Vagina (tissue), 2 donors: ENCODE data around the gene POLR2E. TPM values are rescaled to one million over a fixed set of nuclear protein-coding genes. Genes with fewer than 3 reads are reported as not detected.

ENCODE experiments used
- DNase-seq, 2 donors: peaks; one replicate each; pipeline ENCODE4 v3.0.0-alpha.2; 2017; ENCODE audit errors: extremely low spot score in 2 of 2
- H3K27ac ChIP-seq: fragments of 200-600 bp; sonication (generic); one replicate; pipeline ENCODE4 v1.5.1; 2019
- H3K27me3 ChIP-seq: fragments of 200-600 bp; sonication (generic); one replicate; pipeline ENCODE4 v1.5.1; 2019
- H3K36me3 ChIP-seq, 2 donors: fragments of 200-600 bp; sonication (generic); one replicate each; pipeline ENCODE4 v1.5.1; 2017 to 2019
- H3K4me1 ChIP-seq: fragments of 200-600 bp; sonication (generic); one replicate; pipeline ENCODE4 v1.5.1; 2019
- H3K4me3 ChIP-seq, 2 donors: fragments of 200-600 bp; sonication (generic); 1 replicate in 1 of 2; 2 replicates in 1 of 2; pipeline ENCODE4 v1.5.1; 2016 to 2019
- H3K9me3 ChIP-seq: fragments of 200-600 bp; sonication (generic); one replicate; pipeline ENCODE4 v1.5.1; 2019
- POLR2A ChIP-seq, 2 donors: fragments of 450-650 bp; IDR thresholded peaks; one replicate each; pipeline ENCODE4 v1.6.1; 2017; ENCODE audit warnings: antibody characterized with exemption in 2 of 2, mild to moderate bottlenecking in 2 of 2, moderate library complexity in 2 of 2
- POLR2AphosphoS5 ChIP-seq, 2 donors: sonication (generic); formaldehyde crosslinking; IDR thresholded peaks; one replicate each; pipeline ENCODE4 v1.9.0; 2017; ENCODE audit warnings: antibody characterized with exemption in 2 of 2, mild to moderate bottlenecking in 2 of 2, low read depth in 1 of 2; ENCODE audit not compliant: insufficient read depth in 1 of 2
- intact Hi-C: fragments of 100-400 bp; cut with DNase I; formaldehyde crosslinking; loops from one replicate; pipeline ENCODE4 v1.15.1; 2023
- total RNA-seq: library from RNA; depleted of rRNA; stranded (reverse); fragments of >200 nt; gene quantifications from one replicate; pipeline ENCODE4 v1.2.3, GENCODE V29; 2016
- TF ChIP-seq, protein P1 (sequence below), 3 experiments: fragments of 450-650 bp in 2 of 3; fragments of 200-600 bp in 1 of 3; sonication (generic) in 1 of 3; IDR thresholded peaks; one replicate each; pipeline ENCODE4 v1.5.1; 2017 to 2019; ENCODE audit warnings: antibody characterized with exemption in 3 of 3, mild to moderate bottlenecking in 2 of 3, moderate library complexity in 2 of 3

The POLR2E gene
- total RNA-seq, 1 donor from 2014 or later: 83.7 TPM

DNA sequence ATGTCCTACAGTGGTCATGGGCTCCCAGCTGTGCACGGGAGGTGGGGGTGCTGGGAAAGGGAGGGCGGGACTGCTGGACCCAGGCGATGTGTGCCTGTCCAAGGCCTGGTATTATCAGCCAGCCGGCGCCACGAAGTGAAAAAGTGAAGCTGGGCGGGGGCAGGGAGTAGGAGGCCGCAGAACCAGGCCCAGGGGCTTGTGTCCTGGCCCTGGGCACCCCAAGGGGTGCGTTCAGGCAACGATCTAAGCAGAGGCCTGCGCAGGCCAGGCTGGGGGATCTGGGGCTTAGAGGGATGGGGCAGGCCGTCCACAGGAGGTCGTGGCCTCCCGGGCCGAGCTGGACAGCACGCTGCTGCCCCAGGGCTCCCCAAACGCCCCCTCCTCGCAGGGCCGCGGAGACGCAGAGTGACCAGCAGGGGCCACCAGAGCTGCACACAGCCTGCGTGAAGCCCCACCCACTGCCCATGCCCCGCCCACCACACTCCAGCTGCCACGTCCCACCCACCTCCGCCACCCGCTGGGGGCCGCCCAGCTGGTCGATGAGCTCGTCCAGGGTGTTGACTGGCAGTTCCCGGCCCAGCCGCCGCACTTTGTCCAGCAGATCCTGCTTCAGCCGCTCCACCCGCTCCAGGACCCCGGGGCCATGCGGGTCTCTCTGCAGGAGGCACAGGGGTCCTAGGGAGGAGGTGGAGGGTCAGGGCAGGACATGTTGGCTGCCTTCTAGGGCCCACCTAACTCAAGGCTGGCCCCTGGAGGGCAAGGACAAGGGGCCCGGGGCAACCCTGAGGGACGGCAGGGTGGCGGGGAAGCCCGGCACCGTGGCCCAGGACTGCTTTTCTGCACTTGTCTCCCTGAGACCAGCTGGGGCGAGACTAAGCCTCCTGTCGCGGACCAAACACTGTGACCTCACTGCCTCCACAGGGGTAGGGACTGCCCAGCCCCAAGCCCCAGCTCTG, 18.1 kb upstream of the POLR2E start:
- peak overlapping the region in 1 of 2 donors; percentile 31 for H3K4me3 ChIP-seq
- peak overlapping the region; percentile 84 for H3K27ac ChIP-seq
- H3K36me3 ChIP-seq: peaks cover 0 to 66% of the 10 kb centered on the region in 2 donors
- no peaks in the 10 kb centered on the region for H3K9me3 ChIP-seq
- no peaks in the 10 kb centered on the region for H3K27me3 ChIP-seq
- peaks cover 24% of the 10 kb centered on the region for H3K4me1 ChIP-seq
- intact Hi-C loops: loop anchor here (5.0 kb wide), 2 partner anchors 79 to 129 kb away; partner anchors contain the start of gene ATP5F1D
- TF ChIP-seq POLR2AphosphoS5 (IDR thresholded peaks at IDR 0.05; ENCODE audit: insufficient read depth in 1 of 2, low read depth in 1 of 2) (peak; percentile 57 to 79), POLR2A (IDR thresholded peaks at IDR 0.05) (no peak)
- TF ChIP-seq, protein P1, sequence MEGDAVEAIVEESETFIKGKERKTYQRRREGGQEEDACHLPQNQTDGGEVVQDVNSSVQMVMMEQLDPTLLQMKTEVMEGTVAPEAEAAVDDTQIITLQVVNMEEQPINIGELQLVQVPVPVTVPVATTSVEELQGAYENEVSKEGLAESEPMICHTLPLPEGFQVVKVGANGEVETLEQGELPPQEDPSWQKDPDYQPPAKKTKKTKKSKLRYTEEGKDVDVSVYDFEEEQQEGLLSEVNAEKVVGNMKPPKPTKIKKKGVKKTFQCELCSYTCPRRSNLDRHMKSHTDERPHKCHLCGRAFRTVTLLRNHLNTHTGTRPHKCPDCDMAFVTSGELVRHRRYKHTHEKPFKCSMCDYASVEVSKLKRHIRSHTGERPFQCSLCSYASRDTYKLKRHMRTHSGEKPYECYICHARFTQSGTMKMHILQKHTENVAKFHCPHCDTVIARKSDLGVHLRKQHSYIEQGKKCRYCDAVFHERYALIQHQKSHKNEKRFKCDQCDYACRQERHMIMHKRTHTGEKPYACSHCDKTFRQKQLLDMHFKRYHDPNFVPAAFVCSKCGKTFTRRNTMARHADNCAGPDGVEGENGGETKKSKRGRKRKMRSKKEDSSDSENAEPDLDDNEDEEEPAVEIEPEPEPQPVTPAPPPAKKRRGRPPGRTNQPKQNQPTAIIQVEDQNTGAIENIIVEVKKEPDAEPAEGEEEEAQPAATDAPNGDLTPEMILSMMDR (IDR thresholded peaks at IDR 0.05): peak; percentile 82 to 99 (median 84)
- DNase-seq: no peak

DNA sequence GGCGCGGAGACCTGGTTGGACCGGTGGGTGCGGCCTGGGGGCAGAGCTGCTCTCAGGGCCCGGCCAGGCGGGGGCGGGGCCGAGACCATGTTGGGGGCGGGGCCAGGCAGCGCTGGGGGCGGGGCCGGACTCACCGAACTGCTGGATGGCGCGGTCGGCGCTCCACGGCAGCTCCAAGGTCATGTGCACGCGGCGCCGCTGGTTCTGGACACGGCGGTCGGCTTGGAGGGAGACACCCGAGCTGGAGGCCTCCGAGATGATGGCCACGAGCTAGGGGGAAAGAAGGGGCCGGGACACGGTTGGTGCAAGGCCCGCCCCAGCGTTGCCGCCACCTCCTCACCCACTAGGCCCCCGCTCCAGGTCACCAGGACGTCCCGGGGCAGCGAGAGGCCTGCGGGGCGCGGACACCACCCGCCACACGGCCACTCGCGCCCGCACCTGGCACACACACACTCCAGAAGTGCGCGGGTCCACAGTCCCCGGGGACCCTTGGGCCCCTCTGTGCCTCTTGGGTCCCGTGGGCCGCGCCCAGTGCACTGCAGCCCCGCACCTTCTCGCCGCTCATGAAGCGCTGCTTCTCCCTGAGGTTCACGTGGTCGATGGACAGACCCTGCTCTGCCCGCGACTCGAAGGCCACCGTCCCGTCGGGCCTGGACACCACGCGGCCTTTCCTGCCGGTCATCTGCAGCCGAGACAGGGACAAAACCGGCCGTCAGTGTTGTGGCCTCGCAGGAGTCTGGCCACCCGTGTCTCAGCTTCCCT, 17.3 kb upstream of the POLR2E start:
- Histone ChIP-seq H3K4me3 (no peak overlapping the region), H3K4me1 (peaks cover 24% of the 10 kb centered on the region), H3K9me3 (no peaks in the 10 kb centered on the region), H3K27me3 (no peaks in the 10 kb centered on the region), H3K27ac (peak overlapping the region; percentile 84), H3K36me3 (peaks cover 0 to 64% of the 10 kb centered on the region in 2 donors)
- intact Hi-C loops: loop anchor here (5.0 kb wide), 2 partner anchors 80 to 130 kb away; partner anchors contain the start of gene ATP5F1D
- TF ChIP-seq, protein P1 (IDR thresholded peaks at IDR 0.05): no peak
- no peak for TF ChIP-seq POLR2AphosphoS5 (IDR thresholded peaks at IDR 0.05; ENCODE audit: insufficient read depth in 1 of 2, low read depth in 1 of 2)
- TF ChIP-seq POLR2A (IDR thresholded peaks at IDR 0.05): no peak
- DNase-seq: no peak

DNA sequence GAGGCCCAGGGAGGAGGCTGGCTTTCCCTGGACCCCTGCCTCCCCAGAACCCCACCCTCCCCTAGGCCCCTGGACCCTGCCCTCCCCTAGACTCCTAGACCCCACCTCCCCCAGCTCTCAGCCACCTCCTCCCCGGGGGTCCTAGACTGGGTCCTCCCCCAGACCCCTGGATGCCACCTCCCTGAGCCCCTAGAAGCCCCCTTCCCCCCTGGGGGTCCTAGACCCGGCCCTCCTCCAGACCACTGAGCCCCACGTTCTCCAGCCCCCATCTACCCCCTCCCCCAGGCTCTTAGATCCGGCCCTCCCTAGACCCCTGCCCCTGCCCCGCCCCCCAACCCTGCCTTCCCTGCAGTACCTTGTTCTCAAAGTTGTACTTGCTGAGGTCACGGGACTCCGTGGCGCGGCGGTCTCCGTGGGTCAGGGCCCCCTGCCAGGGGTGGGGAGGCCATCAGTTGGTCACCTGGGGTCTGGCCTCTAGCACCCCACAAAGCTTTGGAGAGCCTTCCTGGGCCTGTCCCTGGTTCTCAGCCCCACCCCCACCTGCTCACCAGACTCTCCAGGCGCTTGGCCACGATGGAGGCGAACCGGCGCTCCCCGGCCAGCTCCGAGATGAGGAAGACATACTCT, 16.6 kb upstream of the POLR2E start:
- Histone ChIP-seq H3K4me3 (no peak overlapping the region), H3K4me1 (peaks cover 30% of the 10 kb centered on the region), H3K36me3 (peaks cover 0 to 64% of the 10 kb centered on the region in 2 donors), H3K27ac (peak overlapping the region; percentile 84), H3K9me3 (no peaks in the 10 kb centered on the region), H3K27me3 (no peaks in the 10 kb centered on the region)
- DNase-seq: no peak
- intact Hi-C loops: loop anchor here (5.0 kb wide), 2 partner anchors 81 to 131 kb away; partner anchors contain the start of gene ATP5F1D
- no peak for TF ChIP-seq POLR2AphosphoS5 (IDR thresholded peaks at IDR 0.05; ENCODE audit: insufficient read depth in 1 of 2, low read depth in 1 of 2)

DNA sequence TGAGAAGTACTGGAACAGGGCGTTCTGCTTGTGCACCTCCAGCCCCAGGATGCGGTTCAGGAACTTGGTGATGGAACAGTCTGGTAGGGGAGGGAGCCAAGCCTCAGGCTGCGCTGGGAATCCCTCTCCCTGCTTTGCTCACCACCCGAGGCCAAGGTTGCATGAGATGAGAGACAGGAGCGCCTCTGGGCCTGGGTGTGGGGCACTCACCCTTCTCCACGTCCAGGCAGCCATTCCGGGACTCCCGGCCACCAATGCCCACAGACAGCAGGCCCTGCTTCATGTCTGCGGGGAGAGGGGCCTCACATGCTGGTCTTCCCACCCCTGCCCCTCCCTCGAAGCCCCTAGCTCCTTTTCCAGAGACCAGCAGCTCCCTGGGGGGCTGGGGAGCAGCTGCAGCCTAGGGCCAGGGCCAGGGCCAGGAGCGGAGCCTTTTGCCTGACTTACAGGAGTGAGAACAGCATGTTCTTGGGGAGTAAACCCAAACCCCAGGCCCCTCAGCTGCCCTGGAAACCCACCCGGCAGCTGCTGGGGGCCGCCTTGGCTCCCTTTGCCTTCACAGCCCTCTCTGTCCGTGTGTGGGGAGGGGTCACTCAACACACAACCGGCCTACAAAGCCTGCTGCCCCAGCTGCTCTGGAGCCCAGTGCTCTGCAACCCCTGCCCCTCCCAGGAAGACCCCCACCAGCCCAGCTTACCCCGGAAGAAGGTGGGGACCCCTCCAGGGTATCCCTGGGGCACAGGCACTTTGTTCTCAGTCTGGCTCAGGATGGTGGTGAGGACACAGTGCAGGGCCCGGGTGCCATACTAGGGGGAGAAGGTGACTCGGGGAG, 15.8 kb upstream of the POLR2E start:
- Histone ChIP-seq H3K27me3 (no peaks in the 10 kb centered on the region), H3K36me3 (peaks cover 0 to 60% of the 10 kb centered on the region in 2 donors), H3K9me3 (no peaks in the 10 kb centered on the region), H3K4me1 (peaks cover 38% of the 10 kb centered on the region), H3K4me3 (no peak overlapping the region), H3K27ac (peak overlapping the region; percentile 84)
- intact Hi-C loops: loop anchor here (5.0 kb wide), 2 partner anchors 81 to 131 kb away; partner anchors contain the start of gene ATP5F1D
- TF ChIP-seq, protein P1 (IDR thresholded peaks at IDR 0.05): no peak
- TF ChIP-seq POLR2A (IDR thresholded peaks at IDR 0.05) (no peak), POLR2AphosphoS5 (IDR thresholded peaks at IDR 0.05; ENCODE audit: insufficient read depth in 1 of 2, low read depth in 1 of 2) (no peak)
- DNase-seq: no peak
